ENCODE results near the gene HOXA7.

Gene HOXA7

GRCh38 chr7:27182285-27182841 is 25.9 kb upstream of the HOXA7 start:
- DNase-seq (ENCODE audit: low read depth in 2 of 2) = no peak

- DNase-seq (ENCODE audit: low read depth in 2 of 2) = no peak
Measured at GRCh38 chr7:27181795-27182275, 25.4 kb upstream of the HOXA7 start.

GRCh38 chr7:27180431-27181420 is 24.3 kb upstream of the HOXA7 start:
- no peak for DNase-seq (ENCODE audit: low read depth in 2 of 2)

GRCh38 chr7:27179503-27180430 is 23.3 kb upstream of the HOXA7 start:
- DNase-seq (ENCODE audit: low read depth in 2 of 2) = peak; percentile 26 to 46

- no peak for DNase-seq (ENCODE audit: low read depth in 2 of 2)
Measured at GRCh38 chr7:27179030-27179429, 22.6 kb upstream of the HOXA7 start.

- DNase-seq (ENCODE audit: low read depth in 2 of 2) = no peak
Measured at GRCh38 chr7:27178366-27178765, 21.9 kb upstream of the HOXA7 start.

GRCh38 chr7:27177795-27178320 is 21.4 kb upstream of the HOXA7 start:
- DNase-seq (ENCODE audit: low read depth in 2 of 2) = no peak

- no peak for DNase-seq (ENCODE audit: low read depth in 2 of 2)
Measured at GRCh38 chr7:27176962-27177794, 20.7 kb upstream of the HOXA7 start.

GRCh38 chr7:27176524-27176845 is 20.0 kb upstream of the HOXA7 start:
- no peak for DNase-seq (ENCODE audit: low read depth in 2 of 2)

- DNase-seq (ENCODE audit: low read depth in 2 of 2) = no peak
Measured at GRCh38 chr7:27175626-27176523, 19.4 kb upstream of the HOXA7 start.

- no peak for DNase-seq (ENCODE audit: low read depth in 2 of 2)
Measured at GRCh38 chr7:27174874-27175625, 18.6 kb upstream of the HOXA7 start.

- no peak for DNase-seq (ENCODE audit: low read depth in 2 of 2)
Measured at GRCh38 chr7:27173956-27174873, 17.7 kb upstream of the HOXA7 start, which contains the start of gene HOXA10. Gene HOXA10 (minus strand): TSS chr7:27174320. CDS start chr7:27174306, 14 bp downstream.

GRCh38 chr7:27173511-27173955 is 17.1 kb upstream of the HOXA7 start:
- no peak for DNase-seq (ENCODE audit: low read depth in 2 of 2)

GRCh38 chr7:27172823-27173510 is 16.5 kb upstream of the HOXA7 start:
- DNase-seq (ENCODE audit: low read depth in 2 of 2) = no peak

GRCh38 chr7:27172315-27172774 is 15.9 kb upstream of the HOXA7 start:
- DNase-seq (ENCODE audit: low read depth in 2 of 2) = no peak

- DNase-seq (ENCODE audit: low read depth in 2 of 2) = no peak
Measured at GRCh38 chr7:27171637-27172314, 15.3 kb upstream of the HOXA7 start.

- DNase-seq (ENCODE audit: low read depth in 2 of 2) = no peak
Measured at GRCh38 chr7:27171325-27171636, 14.8 kb upstream of the HOXA7 start.

Data from stimulated activated CD4-positive, alpha-beta T cell treated with anti-CD3 and anti-CD28 coated beads, Interleukin-1b, Interleukin-23, amount 100 ng/mL, for 1 hour (primary cell).